HepG2 (cell line): ENCODE measurements around the gene PM20D1. TPM values are rescaled to one million over a fixed set of nuclear protein-coding genes. Genes with fewer than 3 reads are reported as not detected.

Source experiments
- DMAP1 ChIP-seq: IDR thresholded peaks from 2 replicates; pipeline ENCODE4 v1.6.1; 2016
- EED ChIP-seq: sonication (generic); formaldehyde crosslinking; IDR thresholded peaks from 2 replicates; pipeline ENCODE4 v1.5.0; 2020; ENCODE audit warnings: mild to moderate bottlenecking, missing genetic modification reagents
- HES4 ChIP-seq: sonication (generic); formaldehyde crosslinking; IDR thresholded peaks from 2 replicates; pipeline ENCODE4 v1.9.0; 2021; ENCODE audit warnings: mild to moderate bottlenecking, missing genetic modification reagents, borderline replicate concordance
- RFXANK ChIP-seq: IDR thresholded peaks from 2 replicates; pipeline ENCODE4 v1.6.1; 2016
- TARDBP ChIP-seq: sonication (generic); formaldehyde crosslinking; IDR thresholded peaks from 2 replicates; pipeline ENCODE4 v1.8.0; 2022; ENCODE audit warnings: mild to moderate bottlenecking, missing genetic modification reagents
- TCF7L2 ChIP-seq: IDR thresholded peaks from 2 replicates; pipeline ENCODE4 v1.6.1; 2011; ENCODE audit warnings: mild to moderate bottlenecking, low read depth, low read length, moderate library complexity
- THRA ChIP-seq: sonication (generic); formaldehyde crosslinking; IDR thresholded peaks from 2 replicates; pipeline ENCODE4 v1.4.0; 2020; ENCODE audit warnings: missing genetic modification reagents, borderline replicate concordance
- TOE1 ChIP-seq: sonication (generic); formaldehyde crosslinking; IDR thresholded peaks from 2 replicates; pipeline ENCODE4 v1.4.0; 2020; ENCODE audit warnings: mild to moderate bottlenecking, missing genetic modification reagents
- USF2 ChIP-seq, 2 experiments: sonication (generic) in 1 of 2; formaldehyde crosslinking in 1 of 2; IDR thresholded peaks; 2 replicates each; pipeline versions ENCODE4 v1.5.1 to v1.6.1; 2011 to 2020; ENCODE audit warnings: borderline replicate concordance in 1 of 2, low read depth in 1 of 2, low read length in 1 of 2, mild to moderate bottlenecking in 1 of 2, missing genetic modification reagents in 1 of 2, moderate library complexity in 1 of 2
- ZFP36 ChIP-seq: fragments of 150-350 bp; IDR thresholded peaks from 2 replicates; pipeline ENCODE4 v1.6.1; 2018; ENCODE audit warnings: borderline replicate concordance, low read length, low read depth; ENCODE audit not compliant: partially characterized antibody
- ZNF292 ChIP-seq: sonication (generic); formaldehyde crosslinking; IDR thresholded peaks from 2 replicates; pipeline ENCODE4 v1.8.1; 2022; ENCODE audit warnings: mild to moderate bottlenecking, low read depth, missing genetic modification reagents, borderline replicate concordance
- ZNF549 ChIP-seq: sonication (generic); formaldehyde crosslinking; IDR thresholded peaks from 2 replicates; pipeline ENCODE4 v1.5.0; 2020; ENCODE audit warnings: missing genetic modification reagents
- ZNF550 ChIP-seq: sonication (generic); formaldehyde crosslinking; IDR thresholded peaks from 2 replicates; pipeline ENCODE4 v1.4.0; 2020; ENCODE audit warnings: mild to moderate bottlenecking, missing genetic modification reagents, borderline replicate concordance
- ZNF598 ChIP-seq: sonication (generic); formaldehyde crosslinking; IDR thresholded peaks from 2 replicates; pipeline ENCODE4 v1.5.1; 2020; ENCODE audit warnings: mild to moderate bottlenecking, missing genetic modification reagents, borderline replicate concordance
- ZNF747 ChIP-seq: sonication (generic); formaldehyde crosslinking; IDR thresholded peaks from 2 replicates; pipeline ENCODE4 v1.8.1; 2023; ENCODE audit warnings: missing genetic modification reagents, mild to moderate bottlenecking, borderline replicate concordance
- polyA plus RNA-seq, 8 experiments: library from polyadenylated mRNA; depleted of rRNA in 3 of 8; stranded (reverse) in 7 of 8; unstranded in 1 of 8; fragments of >200 nt; fragmentation: Illumina TruSeq in 4 of 8; extraction: Trizol in 4 of 8; gene quantifications; 2 replicates each; pipeline versions ENCODE4 v1.2.1 to v1.2.3, GENCODE V29; 2011 to 2016; ENCODE audit warnings: low read depth in 4 of 8, missing spikeins in 1 of 8, mixed read lengths in 1 of 8; ENCODE audit not compliant: insufficient read depth in 1 of 8
- total RNA-seq, 5 experiments: library from RNA; depleted of rRNA; stranded (reverse); fragments of >200 nt; fragmentation: Illumina TruSeq; extraction: Trizol; gene quantifications; 2 replicates each; pipeline ENCODE4 v1.2.3, GENCODE V29; 2016; ENCODE audit warnings: low read depth in 1 of 5
- TF ChIP-seq, protein P1 (sequence below): sonication (generic); formaldehyde crosslinking; IDR thresholded peaks from 2 replicates; pipeline ENCODE4 v1.4.0; 2020; ENCODE audit warnings: missing genetic modification reagents, borderline replicate concordance
- TF ChIP-seq, protein P2 (sequence below): sonication (generic); formaldehyde crosslinking; IDR thresholded peaks from 2 replicates; pipeline ENCODE4; 2020; ENCODE audit warnings: missing genetic modification reagents, mild to moderate bottlenecking, borderline replicate concordance

Gene PM20D1
- total and polyA plus RNA-seq, 2 of the 13 experiments (the other 11 are each of a cell fraction or from before 2014, with no cell fraction given), result not detected

GRCh38 chr1:205812878-205813754, 36.8 kb downstream of the PM20D1 start, which contains the start of gene SLC41A1 (continued):
- TF ChIP-seq USF2 (IDR thresholded peaks at IDR 0.05; ENCODE audit: low read depth, low read length), result no peak
- TF ChIP-seq USF2 (CRISPR knock-in tag; IDR thresholded peaks at IDR 0.05; ENCODE audit: borderline replicate concordance), result peak; percentile 27; the same call in 1 of the 2 replicates
- TF ChIP-seq EED, result no peak; the same call in 1 of the 2 replicates
- no peak for TF ChIP-seq ZNF549
- TF ChIP-seq TARDBP (CRISPR knock-in tag), result 0 out of 2 replicates have a peak, but pooled peaks have one; percentile 27
- no peak for TF ChIP-seq RFXANK (CRISPR knock-in tag)
- TF ChIP-seq ZFP36, result no peak
- TF ChIP-seq HES4, result no peak
- 0 out of 2 replicates have a peak, but pooled peaks have one; percentile 27 for TF ChIP-seq ZNF747 (CRISPR knock-in tag)
- TF ChIP-seq TOE1, result no peak
- TF ChIP-seq, protein P1, sequence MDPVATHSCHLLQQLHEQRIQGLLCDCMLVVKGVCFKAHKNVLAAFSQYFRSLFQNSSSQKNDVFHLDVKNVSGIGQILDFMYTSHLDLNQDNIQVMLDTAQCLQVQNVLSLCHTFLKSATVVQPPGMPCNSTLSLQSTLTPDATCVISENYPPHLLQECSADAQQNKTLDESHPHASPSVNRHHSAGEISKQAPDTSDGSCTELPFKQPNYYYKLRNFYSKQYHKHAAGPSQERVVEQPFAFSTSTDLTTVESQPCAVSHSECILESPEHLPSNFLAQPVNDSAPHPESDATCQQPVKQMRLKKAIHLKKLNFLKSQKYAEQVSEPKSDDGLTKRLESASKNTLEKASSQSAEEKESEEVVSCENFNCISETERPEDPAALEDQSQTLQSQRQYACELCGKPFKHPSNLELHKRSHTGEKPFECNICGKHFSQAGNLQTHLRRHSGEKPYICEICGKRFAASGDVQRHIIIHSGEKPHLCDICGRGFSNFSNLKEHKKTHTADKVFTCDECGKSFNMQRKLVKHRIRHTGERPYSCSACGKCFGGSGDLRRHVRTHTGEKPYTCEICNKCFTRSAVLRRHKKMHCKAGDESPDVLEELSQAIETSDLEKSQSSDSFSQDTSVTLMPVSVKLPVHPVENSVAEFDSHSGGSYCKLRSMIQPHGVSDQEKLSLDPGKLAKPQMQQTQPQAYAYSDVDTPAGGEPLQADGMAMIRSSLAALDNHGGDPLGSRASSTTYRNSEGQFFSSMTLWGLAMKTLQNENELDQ, result no peak
- TF ChIP-seq THRA (CRISPR knock-in tag), result 0 out of 2 replicates have a peak, but pooled peaks have one; percentile 34
- no peak for TF ChIP-seq DMAP1
- TF ChIP-seq, protein P2, sequence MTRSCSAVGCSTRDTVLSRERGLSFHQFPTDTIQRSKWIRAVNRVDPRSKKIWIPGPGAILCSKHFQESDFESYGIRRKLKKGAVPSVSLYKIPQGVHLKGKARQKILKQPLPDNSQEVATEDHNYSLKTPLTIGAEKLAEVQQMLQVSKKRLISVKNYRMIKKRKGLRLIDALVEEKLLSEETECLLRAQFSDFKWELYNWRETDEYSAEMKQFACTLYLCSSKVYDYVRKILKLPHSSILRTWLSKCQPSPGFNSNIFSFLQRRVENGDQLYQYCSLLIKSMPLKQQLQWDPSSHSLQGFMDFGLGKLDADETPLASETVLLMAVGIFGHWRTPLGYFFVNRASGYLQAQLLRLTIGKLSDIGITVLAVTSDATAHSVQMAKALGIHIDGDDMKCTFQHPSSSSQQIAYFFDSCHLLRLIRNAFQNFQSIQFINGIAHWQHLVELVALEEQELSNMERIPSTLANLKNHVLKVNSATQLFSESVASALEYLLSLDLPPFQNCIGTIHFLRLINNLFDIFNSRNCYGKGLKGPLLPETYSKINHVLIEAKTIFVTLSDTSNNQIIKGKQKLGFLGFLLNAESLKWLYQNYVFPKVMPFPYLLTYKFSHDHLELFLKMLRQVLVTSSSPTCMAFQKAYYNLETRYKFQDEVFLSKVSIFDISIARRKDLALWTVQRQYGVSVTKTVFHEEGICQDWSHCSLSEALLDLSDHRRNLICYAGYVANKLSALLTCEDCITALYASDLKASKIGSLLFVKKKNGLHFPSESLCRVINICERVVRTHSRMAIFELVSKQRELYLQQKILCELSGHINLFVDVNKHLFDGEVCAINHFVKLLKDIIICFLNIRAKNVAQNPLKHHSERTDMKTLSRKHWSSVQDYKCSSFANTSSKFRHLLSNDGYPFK (CRISPR knock-in tag), result no peak
- TF ChIP-seq TCF7L2, result no peak
- TF ChIP-seq ZNF292 (CRISPR knock-in tag), result no peak
- TF ChIP-seq ZNF550 (CRISPR knock-in tag), result no peak
- TF ChIP-seq ZNF598 (CRISPR knock-in tag), result no peak
